ENCODE measurements around the gene ABHD16B.
A peak's percentile ranks its signal among the peaks of the same experiment; 100 is the strongest.

The ABHD16B gene

DNA sequence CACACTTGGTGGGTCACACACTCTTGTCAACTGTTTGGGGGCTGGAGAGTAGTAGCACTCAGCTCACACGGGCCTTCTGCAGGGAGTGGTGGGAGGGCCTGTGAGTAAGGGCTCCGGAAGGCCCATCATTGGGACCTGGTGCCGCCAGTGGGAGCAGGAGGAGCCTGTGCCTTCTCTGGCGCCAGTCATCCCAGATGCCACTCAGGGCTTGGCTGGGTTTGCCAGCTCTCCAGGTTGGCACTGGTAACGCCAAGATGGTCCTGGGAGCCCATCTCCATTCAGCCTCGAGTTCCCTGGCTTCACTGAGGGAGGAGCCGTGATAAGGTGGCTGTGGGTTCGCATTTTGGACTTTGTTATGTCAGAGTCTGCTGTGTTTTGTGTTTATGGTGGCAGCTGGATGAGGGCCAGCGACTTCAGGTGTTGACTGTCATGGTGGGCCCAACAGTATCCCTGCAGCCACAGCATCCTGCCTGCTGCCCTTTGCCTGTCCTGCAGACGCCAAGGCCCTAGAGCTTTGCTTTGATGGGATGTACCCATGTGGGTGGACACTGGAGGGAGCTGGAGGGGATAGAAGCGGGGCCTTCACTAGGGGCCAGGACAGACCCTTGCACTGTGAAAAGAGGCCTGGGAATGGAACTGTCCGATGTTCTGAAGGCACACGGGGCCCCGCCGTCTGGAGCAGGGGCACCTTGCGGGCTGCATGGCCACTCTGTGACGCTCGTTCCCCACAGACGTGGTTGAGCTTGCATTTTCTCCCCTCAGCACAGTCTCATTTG lies 20.3 kb downstream of the ABHD16B start:
- DNase-seq, result no peak

DNA sequence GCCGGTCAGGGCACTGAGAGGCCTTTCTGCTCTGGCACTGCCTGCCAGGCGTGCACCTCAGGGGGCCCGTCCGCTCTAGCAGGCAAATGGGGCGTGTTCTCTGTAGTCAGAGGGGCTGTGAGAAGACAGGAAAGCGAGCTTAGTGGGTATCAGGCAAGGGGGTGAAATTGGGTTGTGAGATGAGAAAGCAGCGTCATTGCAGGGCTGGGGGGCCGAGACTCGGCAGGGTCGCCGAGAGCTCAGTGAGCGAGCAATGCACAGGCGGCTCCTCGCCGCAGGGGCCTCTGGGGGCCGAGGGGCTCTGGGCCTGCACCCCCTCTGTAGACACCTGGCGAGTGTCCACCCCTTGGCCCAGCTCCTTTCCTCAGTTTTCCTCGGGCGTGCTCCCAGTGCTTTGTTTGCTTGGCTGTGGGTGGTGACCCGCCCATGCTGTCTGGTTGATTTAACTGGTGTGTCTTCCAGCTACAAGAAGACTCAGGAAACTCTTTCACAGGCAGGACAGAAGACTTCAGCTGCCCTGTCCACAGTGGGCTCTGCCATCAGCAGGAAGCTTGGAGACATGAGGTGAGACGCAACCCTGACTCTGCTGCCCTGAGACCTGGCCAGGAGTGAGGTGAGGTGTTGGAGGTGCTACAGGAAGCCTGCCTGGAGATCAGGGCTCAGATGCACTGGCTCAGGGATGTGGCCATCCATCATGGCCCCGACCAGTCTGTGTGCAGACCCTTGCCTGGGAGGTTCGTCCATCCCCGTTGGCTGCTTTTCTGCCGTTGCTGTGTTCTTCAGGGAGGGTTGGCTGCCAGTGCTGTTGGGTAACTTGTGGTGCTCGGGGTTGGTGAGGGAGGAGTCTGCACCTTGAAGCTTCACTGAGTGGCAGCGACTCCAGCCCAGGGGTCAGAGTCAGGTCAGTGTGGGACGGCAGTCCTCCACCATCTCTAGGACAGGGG lies 21.2 kb downstream of the ABHD16B start:
- DNase-seq, result no peak

- no peak for DNase-seq
These were observed 21.9 kb downstream of the ABHD16B start for GRCh38 chr20:63883201-63883593.

GRCh38 chr20:63884506-63885263 lies 23.4 kb downstream of the ABHD16B start:
- DNase-seq, result no peak

DNA sequence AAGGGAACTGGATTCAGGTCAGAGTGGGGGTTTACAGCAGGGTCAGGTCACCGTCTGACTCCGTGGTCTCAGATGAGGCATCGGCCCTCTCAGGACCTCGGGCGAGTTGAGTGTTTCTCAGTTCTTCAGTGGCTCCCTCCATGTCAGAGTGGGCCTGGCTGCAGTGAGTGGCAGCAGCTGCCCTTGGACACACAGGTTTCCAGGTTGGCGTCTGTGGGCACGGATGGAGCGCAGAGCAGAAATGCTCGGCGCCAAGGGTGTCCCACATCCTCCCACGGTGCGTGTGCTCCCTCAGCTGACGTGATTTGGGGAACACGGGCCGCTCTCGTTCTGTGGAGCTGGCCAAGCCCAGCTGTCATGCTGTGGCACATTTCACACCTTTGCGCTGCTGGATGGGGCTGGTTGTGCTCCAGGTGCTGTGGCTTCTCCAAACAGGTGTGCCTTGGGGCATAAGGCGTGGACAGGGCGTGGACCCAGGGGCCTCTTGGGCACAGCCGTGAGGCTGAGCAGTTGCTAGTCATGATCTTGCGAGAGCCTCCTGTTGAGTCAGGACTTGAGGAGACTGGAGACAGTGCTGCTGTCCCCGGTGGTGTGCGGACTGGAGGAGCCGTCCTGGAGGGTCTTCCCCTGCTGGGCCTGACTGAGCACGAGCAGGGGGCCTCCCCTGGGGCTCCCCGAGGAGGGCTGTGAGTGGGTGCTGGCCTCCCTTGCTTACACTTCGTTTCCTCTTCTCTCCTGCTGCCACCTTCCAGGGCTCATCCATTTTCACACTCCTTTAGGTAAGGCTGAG lies 24.2 kb downstream of the ABHD16B start:
- no peak for DNase-seq

- no peak for DNase-seq
These were observed 24.7 kb downstream of the ABHD16B start for GRCh38 chr20:63886054-63886419.

- no peak for DNase-seq
These were observed 25.6 kb downstream of the ABHD16B start for GRCh38 chr20:63886921-63887320.

GRCh38 chr20:63889241-63890200 lies 28.2 kb downstream of the ABHD16B start:
- no peak for DNase-seq

GRCh38 chr20:63890201-63890576 lies 28.9 kb downstream of the ABHD16B start:
- no peak for DNase-seq

- no peak for DNase-seq
These were observed 29.3 kb downstream of the ABHD16B start for GRCh38 chr20:63890616-63891015.

- no peak for DNase-seq
These were observed 30.0 kb downstream of the ABHD16B start for GRCh38 chr20:63891061-63892002.

DNA sequence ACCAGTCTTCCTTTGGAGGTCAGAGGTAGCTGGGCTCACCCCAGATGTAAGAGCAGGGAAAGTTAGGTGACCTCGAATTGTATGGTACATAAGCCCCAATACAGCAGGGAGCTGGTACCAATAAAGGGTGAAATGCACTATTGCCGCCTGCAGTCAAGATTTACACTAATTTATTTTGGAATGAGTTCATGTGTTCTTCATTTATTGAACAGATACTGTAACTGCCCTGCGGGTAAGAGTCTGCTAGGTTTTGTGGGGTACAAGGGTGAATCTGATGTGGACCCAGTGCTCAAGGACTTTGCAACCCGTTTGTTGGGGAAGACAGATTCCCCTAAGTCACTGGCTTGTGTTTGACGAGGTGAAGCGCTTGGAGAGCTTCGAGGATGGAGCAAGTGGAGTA lies 31.1 kb downstream of the ABHD16B start:
- no peak for DNase-seq

- no peak for DNase-seq
These were observed 32.7 kb downstream of the ABHD16B start for GRCh38 chr20:63893999-63894357.

- DNase-seq, result peak; percentile 97
These were observed 33.3 kb downstream of the ABHD16B start, which contains the start of gene DNAJC5 for GRCh38 chr20:63894358-63895201. DNAJC5 (plus strand) TSS chr20:63895126; CDS start chr20:63928346, 33,220 bp downstream.

DNA sequence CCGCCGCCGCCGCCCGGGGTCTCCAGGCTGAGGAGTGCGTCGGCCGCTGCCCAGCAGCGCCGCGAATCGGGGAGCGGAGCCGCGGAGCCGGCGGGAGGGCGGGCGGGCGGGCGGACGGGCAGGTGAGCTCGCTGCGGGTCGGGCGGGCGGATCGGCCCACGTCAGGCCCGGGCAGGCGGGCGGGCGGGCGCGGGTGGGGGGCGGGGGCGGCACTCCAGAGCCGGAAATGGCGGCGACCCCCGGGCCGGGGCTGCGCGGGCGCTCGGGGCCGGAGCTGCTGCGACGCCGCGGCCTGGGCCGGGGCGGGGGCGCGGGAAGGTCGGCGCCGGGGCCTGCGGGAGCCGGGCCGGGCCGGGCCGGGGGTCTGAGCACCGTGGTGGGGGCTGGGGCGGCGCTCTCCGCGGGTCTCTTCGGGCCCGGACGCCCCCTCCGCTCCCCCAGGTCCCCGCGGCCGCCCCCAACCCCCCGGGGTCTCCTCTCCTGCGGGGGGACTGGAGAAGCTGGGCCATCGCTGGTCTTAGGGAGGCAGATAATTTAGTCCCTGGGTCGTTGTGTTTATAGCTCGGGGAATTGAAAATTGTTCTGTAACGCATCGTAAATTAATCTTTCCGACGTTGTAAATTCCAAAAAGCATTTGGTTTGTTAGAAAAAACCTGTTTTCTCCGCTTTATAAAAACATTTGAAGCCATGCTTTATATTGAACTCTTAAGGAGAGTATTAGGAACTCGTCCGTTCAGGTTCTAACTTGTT lies 34.1 kb downstream of the ABHD16B start:
- no peak for DNase-seq

- DNase-seq, result no peak
These were observed 34.6 kb downstream of the ABHD16B start for GRCh38 chr20:63895952-63896263.

GRCh38 chr20:63896264-63897105 lies 35.2 kb downstream of the ABHD16B start:
- DNase-seq, result no peak
